Fibroblast of lung (primary cell): ENCODE results near the gene UBTF. TPM values are rescaled to one million over a fixed set of nuclear protein-coding genes. Genes with fewer than 3 reads are reported as not detected.

Experiments used
- DNase-seq, 2 donors: peaks; one replicate each; pipeline versions ENCODE4 v3.0.0 to v3.0.0-alpha.2; 2010; ENCODE audit warnings: low read depth in 2 of 2
- H2AFZ ChIP-seq: 2 replicates; pipeline ENCODE4 v1.5.1; 2012; ENCODE audit warnings: low read length, control low read depth, inconsistent platforms
- H3K27ac ChIP-seq: 2 replicates; pipeline ENCODE4 v1.5.1; 2011; ENCODE audit warnings: low read length, control low read depth; ENCODE audit not compliant: insufficient read depth
- H3K27me3 ChIP-seq: 2 replicates; pipeline ENCODE4 v1.5.1; 2011; ENCODE audit warnings: mild to moderate bottlenecking, low read length; ENCODE audit not compliant: control insufficient read depth, insufficient read depth
- H3K36me3 ChIP-seq: 2 replicates; pipeline ENCODE4 v1.5.1; 2011; ENCODE audit warnings: low read length; ENCODE audit not compliant: control insufficient read depth, insufficient read depth
- H3K4me1 ChIP-seq: 2 replicates; pipeline ENCODE4 v1.5.1; 2011; ENCODE audit warnings: low read length; ENCODE audit not compliant: control insufficient read depth, insufficient read depth; ENCODE audit errors: extremely low read depth
- H3K4me2 ChIP-seq: 2 replicates; pipeline ENCODE4 v1.5.1; 2011; ENCODE audit warnings: low read length, control low read depth; ENCODE audit not compliant: insufficient read depth; ENCODE audit errors: extremely low read depth
- H3K4me3 ChIP-seq, 4 experiments: fragments of 200-600 bp in 1 of 4; sonication (generic) in 1 of 4; replicated peaks in 1 of 4; 2 replicates each; pipeline ENCODE4 v1.5.1; 2011 to 2016; ENCODE audit warnings: low read length in 4 of 4, low read depth in 3 of 4, mild to moderate bottlenecking in 3 of 4, control low read depth in 2 of 4, inconsistent platforms in 1 of 4, mixed read lengths in 1 of 4; ENCODE audit not compliant: insufficient read depth in 1 of 4; ENCODE audit errors: control extremely low read depth in 1 of 4
- H3K79me2 ChIP-seq: 2 replicates; pipeline ENCODE4 v1.5.1; 2012; ENCODE audit warnings: mild to moderate bottlenecking, low read length, inconsistent platforms; ENCODE audit not compliant: control insufficient read depth, insufficient read depth
- H3K9ac ChIP-seq: 2 replicates; pipeline ENCODE4 v1.5.1; 2011; ENCODE audit warnings: mild to moderate bottlenecking, low read length, control low read depth; ENCODE audit not compliant: insufficient read depth
- H3K9me3 ChIP-seq: 2 replicates; pipeline ENCODE4 v1.5.1; 2012; ENCODE audit warnings: low read depth, low read length; ENCODE audit not compliant: control insufficient read depth, insufficient read depth
- H4K20me1 ChIP-seq: 2 replicates; pipeline ENCODE4 v1.5.1; 2011; ENCODE audit warnings: low read length; ENCODE audit not compliant: control insufficient read depth, insufficient read depth; ENCODE audit errors: extremely low read depth
- CTCF ChIP-seq, 2 donors: IDR thresholded peaks in 1 of 2; conservative IDR thresholded peaks in 1 of 2; 1 replicate in 1 of 2; 2 replicates in 1 of 2; pipeline ENCODE4 v1.5.1; 2011 to 2012; ENCODE audit warnings: low read length in 2 of 2, control low read depth in 1 of 2, inconsistent platforms in 1 of 2, low read depth in 1 of 2, mild to moderate bottlenecking in 1 of 2
- EZH2 ChIP-seq: IDR thresholded peaks from 2 replicates; pipeline ENCODE4 v1.5.1; 2012; ENCODE audit warnings: low read length, control low read depth, mild to moderate bottlenecking; ENCODE audit errors: missing control alignments
- polyA plus RNA-seq, 2 donors: library from polyadenylated mRNA; depleted of rRNA in 1 of 2; stranded (reverse) in 1 of 2; unstranded in 1 of 2; fragments of >200 nt; gene quantifications; 2 replicates each; pipeline ENCODE4 v1.2.1, GENCODE V29; 2011 to 2012; ENCODE audit warnings: missing spikeins in 1 of 2
- total RNA-seq: library from RNA; depleted of rRNA; stranded (reverse); fragments of >200 nt; gene quantifications from 2 replicates; pipeline ENCODE4 v1.2.1, GENCODE V29; 2014

Gene UBTF
- total and polyA plus RNA-seq, 2 donors (not counting 1 experiment from before 2014, with no cell fraction given), result 25.1 to 42.1 TPM

- Histone ChIP-seq H3K27ac (peak overlapping the region; percentile 75), H3K27me3 (no peaks in the 10 kb centered on the region), H3K4me1 (peaks cover 20% of the 10 kb centered on the region), H3K9ac (peak overlapping the region; percentile 81), H3K4me3 (peak overlapping the region; percentile 53 to 92 (median 78)), H3K36me3 (peaks cover 7% of the 10 kb centered on the region), H2AFZ (no peak overlapping the region), H3K9me3 (no peaks in the 10 kb centered on the region), H4K20me1 (no peaks in the 10 kb centered on the region), H3K4me2 (peak overlapping the region; percentile 86), H3K79me2 (peaks cover 33% of the 10 kb centered on the region)
- TF ChIP-seq EZH2 (no peak), CTCF (conservative IDR thresholded peaks at IDR 0.05 in 1 of 2, IDR thresholded peaks at IDR 0.05 in 1 of 2; ENCODE audit: low read depth in 1 of 2, low read length in 2 of 2) (no peak)
- peak; percentile 57 to 64 for DNase-seq
Measured at GRCh38 chr17:44220213-44221083, 973 bp upstream of the UBTF start.

DNA sequence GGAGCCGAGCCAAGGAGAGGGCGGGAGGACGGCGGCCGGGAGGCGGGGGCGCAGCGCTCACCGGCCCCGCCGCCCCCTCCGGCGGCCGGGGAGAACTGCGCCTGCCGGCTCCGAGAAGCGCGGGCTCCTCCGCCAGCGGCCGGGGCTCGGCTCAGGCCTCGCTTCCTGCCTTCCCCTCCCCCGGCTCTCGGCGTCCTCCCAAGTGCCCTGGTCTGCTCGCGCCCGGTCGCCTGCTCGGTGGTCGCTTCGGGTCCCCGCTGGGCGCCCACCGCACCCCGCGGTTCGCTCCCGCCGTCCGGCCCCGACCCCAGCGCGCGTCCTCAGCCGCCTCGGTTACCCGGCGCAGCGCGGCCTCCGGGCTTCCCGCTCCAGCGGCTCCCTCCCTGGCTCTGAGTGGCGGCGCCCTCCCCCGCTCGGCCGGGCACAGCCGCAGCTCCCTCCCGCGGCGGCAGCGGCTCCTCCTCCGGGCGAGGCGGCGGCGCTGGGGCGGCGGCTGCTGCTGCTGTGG, 313 bp downstream of the UBTF start:
- Histone ChIP-seq H3K9me3 (no peaks in the 10 kb centered on the region), H3K36me3 (peaks cover 19% of the 10 kb centered on the region), H3K79me2 (peaks cover 33% of the 10 kb centered on the region), H3K27me3 (no peaks in the 10 kb centered on the region), H3K27ac (peak overlapping the region; percentile 83), H3K4me2 (no peak overlapping the region), H3K9ac (peak overlapping the region; percentile 88), H3K4me3 (peak overlapping the region in 2 of 4 experiments; percentile 65 to 92), H4K20me1 (no peaks in the 10 kb centered on the region), H3K4me1 (peaks cover 20% of the 10 kb centered on the region), H2AFZ (no peak overlapping the region)
- DNase-seq, result peak; percentile 58 to 67
- TF ChIP-seq EZH2, result no peak
- peak in 1 of 2 donors; percentile 33 for TF ChIP-seq CTCF (conservative IDR thresholded peaks at IDR 0.05 in 1 of 2, IDR thresholded peaks at IDR 0.05 in 1 of 2; ENCODE audit: low read depth in 1 of 2, low read length in 2 of 2)

DNA sequence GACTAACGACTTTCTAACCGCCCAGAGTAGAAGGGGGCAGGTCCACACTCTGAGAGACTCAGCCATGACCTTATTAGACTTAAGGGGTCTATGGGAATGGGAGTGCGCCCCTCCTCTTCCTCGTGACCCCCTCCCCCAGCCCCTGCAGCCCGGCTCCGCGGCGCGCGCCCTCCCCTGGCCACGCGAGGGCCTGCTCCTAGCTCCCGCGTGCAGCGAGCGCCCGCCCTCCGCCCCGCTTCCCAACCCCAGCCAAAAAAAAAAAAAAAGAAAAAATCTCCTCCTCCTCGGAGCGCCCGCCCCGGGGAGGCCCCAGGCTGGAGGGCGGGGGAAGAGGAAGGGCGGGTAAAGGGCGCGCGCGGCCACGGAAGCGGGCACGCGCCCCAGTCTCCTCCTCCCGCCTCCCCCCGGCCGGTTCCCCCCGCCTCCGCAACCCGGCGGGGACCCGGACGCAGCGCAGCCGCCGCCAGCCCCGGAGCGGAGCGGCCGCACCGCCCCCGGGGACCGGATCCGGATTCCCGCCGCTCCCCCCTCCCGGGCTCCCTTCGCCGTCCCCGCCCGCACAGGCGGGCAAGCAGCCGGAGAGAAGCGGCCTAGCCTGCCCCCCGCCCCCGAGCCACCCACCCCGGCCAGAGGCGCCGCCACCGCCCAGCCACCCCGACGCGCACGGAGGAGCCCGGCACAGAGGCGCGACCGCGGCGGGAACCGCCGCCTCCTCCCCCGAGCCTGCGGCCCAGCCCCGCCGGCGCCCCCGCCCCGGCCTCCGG, 949 bp downstream of the UBTF start:
- peaks cover 18% of the 10 kb centered on the region for H3K4me1 ChIP-seq
- H3K9me3 ChIP-seq, result no peaks in the 10 kb centered on the region
- no peak overlapping the region for H2AFZ ChIP-seq
- no peaks in the 10 kb centered on the region for H4K20me1 ChIP-seq
- peaks cover 24% of the 10 kb centered on the region for H3K36me3 ChIP-seq
- no peak for TF ChIP-seq EZH2
- TF ChIP-seq CTCF (conservative IDR thresholded peaks at IDR 0.05 in 1 of 2, IDR thresholded peaks at IDR 0.05 in 1 of 2; ENCODE audit: low read depth in 1 of 2, low read length in 2 of 2), result peak; percentile 32 to 38
- H3K27ac ChIP-seq, result peak overlapping the region; percentile 67
- H3K27me3 ChIP-seq, result no peaks in the 10 kb centered on the region
- peak overlapping the region; percentile 98 for H3K4me2 ChIP-seq
- H3K9ac ChIP-seq, result peak overlapping the region; percentile 88
- peaks cover 33% of the 10 kb centered on the region for H3K79me2 ChIP-seq
- DNase-seq, result peak; percentile 86 to 87
- H3K4me3 ChIP-seq, result peak overlapping the region; percentile 37 to 92 (median 70)
